Panc1 (cell line): Measurements from ENCODE around the gene GSK3B.

Experiments
- POLR2AphosphoS5 ChIP-seq: IDR thresholded peaks from 2 replicates; pipeline ENCODE4 v1.6.1; 2012; ENCODE audit warnings: mild to moderate bottlenecking, low read depth, low read length, moderate library complexity
- SIN3A ChIP-seq: IDR thresholded peaks from 2 replicates; pipeline ENCODE4 v1.6.1; 2012; ENCODE audit warnings: low read depth, mild to moderate bottlenecking, low read length, moderate library complexity, borderline replicate concordance; ENCODE audit not compliant: insufficient read depth
- TCF7L2 ChIP-seq: IDR thresholded peaks from 2 replicates; pipeline ENCODE4 v1.6.1; 2011; ENCODE audit warnings: mild to moderate bottlenecking, low read depth, low read length, inconsistent platforms
- TF ChIP-seq, protein P1 (sequence below): fragments of 450-650 bp; IDR thresholded peaks from 2 replicates; pipeline ENCODE4 v1.5.1; 2017; ENCODE audit warnings: mild to moderate bottlenecking

DNA sequence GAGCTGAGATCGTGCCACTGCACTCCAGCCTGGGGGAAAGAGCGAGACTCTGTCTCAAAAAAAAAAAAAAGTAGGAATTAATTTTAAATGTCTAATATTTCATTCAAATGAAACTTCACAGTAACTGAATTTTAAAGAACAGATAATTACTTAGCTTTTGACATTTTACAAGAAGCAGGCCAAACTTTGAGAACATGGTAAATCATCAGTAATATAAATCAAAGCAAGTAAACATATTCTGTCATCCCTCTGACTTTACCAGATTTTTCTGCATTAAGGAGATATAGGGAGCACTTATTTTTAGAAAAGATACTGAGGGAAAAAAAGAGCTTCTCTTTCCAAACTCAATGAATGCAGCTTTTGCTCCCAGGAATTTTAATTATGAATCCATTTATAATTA lies 275.3 kb downstream of the GSK3B start:
- TF ChIP-seq, protein P1, sequence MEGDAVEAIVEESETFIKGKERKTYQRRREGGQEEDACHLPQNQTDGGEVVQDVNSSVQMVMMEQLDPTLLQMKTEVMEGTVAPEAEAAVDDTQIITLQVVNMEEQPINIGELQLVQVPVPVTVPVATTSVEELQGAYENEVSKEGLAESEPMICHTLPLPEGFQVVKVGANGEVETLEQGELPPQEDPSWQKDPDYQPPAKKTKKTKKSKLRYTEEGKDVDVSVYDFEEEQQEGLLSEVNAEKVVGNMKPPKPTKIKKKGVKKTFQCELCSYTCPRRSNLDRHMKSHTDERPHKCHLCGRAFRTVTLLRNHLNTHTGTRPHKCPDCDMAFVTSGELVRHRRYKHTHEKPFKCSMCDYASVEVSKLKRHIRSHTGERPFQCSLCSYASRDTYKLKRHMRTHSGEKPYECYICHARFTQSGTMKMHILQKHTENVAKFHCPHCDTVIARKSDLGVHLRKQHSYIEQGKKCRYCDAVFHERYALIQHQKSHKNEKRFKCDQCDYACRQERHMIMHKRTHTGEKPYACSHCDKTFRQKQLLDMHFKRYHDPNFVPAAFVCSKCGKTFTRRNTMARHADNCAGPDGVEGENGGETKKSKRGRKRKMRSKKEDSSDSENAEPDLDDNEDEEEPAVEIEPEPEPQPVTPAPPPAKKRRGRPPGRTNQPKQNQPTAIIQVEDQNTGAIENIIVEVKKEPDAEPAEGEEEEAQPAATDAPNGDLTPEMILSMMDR: no peak
- TF ChIP-seq POLR2AphosphoS5: no peak
- TF ChIP-seq SIN3A: no peak
- no peak for TF ChIP-seq TCF7L2
